Kidney glomerular epithelial cell (primary cell): Measurements from ENCODE around the gene ELF4.

ENCODE experiments used
- DNase-seq: peaks from one replicate; lab custom pipeline; 2025; lab: John Stamatoyannopoulos, UW

The ELF4 gene

GRCh38 chrX:130114141-130114588, 3.9 kb upstream of the ELF4 start:
- no peak for DNase-seq

- DNase-seq: no peak
These were observed 1.2 kb upstream of the ELF4 start for GRCh38 chrX:130111220-130112154.

DNA sequence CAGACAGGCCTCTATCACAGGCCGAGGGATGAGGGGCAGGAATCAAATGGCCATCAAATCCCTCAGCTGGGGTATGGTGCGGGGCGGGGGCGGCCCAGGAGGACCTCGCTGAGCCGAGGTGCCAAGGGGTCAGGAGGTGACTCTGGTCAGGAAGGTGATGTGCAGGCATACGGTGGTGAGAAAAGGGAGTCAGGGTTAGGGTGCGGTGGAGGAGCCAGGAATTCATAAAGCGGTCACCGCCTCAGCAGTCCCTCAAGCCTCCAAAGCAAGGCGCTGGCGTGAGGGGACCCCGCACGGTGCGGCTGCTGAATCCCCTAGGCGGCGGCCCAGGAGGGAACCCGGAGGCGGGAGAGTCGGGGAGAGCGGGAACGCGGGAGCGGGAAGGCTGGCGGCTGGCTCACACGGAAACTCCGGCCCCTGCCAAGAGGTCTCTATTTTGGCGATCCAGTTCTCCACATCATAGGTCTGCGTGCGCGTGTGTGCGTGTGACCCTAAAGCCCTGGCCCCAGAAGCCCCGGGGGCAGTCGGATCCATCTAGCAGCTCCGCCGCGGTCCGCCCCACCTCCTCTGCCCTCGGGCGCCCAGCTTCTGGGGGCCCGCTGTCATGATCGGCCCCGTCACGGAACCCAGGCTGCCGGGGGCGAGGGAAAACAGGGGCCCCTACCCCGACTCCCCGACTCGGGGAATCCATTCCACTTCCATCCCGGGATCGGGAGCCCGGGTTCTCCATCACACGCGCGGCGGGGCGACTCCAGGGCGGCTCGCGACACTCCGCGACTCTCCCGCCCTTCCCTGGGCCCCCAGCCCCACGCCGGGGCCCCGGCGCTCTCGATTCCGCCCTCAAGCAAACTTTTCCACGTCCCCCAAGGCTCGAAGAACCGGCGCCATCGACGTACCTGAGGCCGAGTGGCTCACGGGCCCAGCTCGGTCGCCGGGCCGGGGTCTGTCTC, 593 bp downstream of the ELF4 start:
- DNase-seq: no peak

GRCh38 chrX:130108647-130109428, 1.5 kb downstream of the ELF4 start:
- no peak for DNase-seq

DNA sequence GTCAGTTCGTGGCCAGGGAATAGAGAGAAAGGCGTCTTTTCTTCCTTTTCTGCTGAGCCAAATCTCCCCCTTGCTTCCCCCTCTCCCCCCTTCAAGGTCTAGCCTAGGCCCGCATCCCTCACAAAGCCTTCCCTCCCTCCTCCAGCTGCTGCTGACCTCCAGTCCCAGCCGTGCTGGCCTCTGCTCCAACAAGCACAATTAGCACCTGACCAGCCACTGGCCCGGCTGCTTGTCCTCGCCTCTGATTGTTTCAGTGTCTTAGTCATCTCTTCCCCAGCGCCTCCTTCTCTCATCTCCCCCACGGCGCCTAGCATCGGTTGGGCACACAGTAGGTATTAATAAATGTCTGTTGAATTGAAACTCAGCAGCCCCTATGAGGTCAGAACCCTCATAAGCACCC, 4.2 kb downstream of the ELF4 start:
- no peak for DNase-seq

- DNase-seq: no peak
These were observed 5.1 kb downstream of the ELF4 start for GRCh38 chrX:130105244-130105643.

- no peak for DNase-seq
These were observed 6.7 kb downstream of the ELF4 start for GRCh38 chrX:130103605-130104004.

DNA sequence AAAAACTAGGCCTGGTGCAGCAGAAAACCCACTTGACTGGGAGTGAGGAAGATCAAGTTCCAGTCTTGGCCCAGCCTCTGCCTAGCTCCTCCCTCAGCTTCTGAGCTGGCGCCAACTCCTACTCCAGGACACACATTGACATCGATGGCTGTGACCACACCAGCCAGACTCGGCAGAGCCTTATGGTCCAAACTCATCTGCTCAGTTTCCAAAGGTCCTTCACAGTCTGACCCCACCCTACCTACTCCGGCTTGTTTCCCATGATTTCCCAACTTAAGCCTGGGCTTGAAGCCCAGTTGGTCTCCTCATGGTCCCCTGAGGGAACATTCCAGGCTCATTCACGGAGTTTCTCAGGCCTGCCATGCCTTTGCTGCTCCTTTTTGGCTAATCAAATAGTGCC, 10.1 kb downstream of the ELF4 start:
- no peak for DNase-seq

- no peak for DNase-seq
These were observed 12.1 kb downstream of the ELF4 start for GRCh38 chrX:130098210-130098552.

DNA sequence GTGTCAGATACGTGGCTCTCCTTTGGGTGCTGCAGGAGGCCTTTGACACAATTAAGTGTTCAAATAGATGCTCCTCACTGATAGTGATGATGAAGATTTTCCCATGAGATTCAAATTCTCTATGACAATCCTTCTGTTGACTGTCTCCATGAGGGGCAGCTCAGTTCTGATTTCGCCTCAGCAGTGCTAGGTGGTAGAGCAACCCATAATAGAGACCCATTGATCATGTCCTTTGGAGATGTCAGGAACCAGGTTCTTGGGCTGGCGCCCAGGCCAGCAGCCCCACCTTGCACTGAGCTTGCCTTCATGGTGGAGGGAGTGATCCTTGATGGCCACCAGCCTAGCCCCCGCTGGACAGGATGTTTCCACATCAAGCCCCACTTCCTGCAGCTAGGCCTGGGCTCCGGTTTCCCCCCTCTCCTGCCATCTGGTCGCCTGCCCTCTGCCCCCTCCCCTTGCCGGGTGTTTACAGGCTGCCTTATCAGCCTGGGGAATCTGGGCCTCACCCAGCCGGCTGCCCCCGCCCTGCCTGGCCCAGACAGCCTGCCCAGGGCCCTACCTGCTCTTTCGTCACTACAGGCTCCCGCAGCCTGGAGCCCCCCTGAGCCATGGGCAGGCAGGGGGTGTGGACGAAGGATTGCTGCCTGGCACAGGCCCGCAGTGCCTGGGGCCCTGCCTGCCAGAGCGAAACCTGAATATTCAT, 12.6 kb downstream of the ELF4 start:
- DNase-seq: no peak

GRCh38 chrX:130095249-130096030, 14.9 kb downstream of the ELF4 start:
- DNase-seq: no peak

GRCh38 chrX:130094696-130095095, 15.6 kb downstream of the ELF4 start:
- DNase-seq: no peak

DNA sequence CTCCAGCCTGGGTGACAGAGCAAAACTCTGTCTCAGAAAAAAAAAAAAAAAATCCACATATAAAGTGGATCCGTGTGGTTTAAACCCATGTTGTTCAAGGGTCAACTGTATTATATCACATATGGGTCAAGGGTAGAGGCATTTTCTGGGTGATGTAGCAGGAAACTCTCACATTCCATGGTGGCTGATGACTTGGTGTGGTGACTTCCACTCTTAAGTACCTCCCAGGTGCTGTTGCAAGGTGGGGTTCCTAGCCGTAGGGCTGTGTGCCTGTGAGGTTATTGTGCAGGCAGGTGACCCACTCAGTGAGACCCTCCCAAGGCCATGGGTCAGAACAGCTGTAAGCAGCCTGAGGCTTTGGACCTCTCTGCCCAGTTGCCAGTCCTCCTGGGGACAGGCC, 17.0 kb downstream of the ELF4 start:
- no peak for DNase-seq

DNA sequence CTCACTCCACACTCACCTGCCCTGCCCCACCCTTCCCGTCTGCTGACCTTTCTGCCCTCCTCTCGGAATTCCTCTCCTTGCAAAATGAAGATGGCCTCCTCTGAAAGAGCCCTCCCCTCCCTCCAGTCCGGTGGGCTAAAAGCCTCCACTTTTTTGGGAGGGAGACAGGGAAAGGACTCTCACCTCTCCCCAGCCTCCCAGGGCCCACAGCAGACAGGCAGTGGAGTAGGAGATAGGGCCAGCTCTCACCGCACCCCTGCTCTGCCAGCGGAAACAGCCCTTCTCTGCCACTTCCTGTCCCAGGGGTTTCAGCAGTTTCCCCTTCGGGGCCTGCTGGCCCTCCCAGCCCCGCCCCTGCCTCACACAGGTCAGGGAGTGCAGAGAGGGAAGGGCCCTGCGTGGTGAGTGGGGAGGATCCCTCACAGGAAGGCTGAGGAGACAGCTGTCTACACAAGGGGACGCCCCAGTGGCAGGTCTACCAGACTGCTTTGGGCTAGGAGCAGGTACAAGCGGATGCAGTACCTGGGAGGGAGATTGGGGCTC, 18.2 kb downstream of the ELF4 start:
- no peak for DNase-seq

- no peak for DNase-seq
These were observed 19.9 kb downstream of the ELF4 start for GRCh38 chrX:130090364-130090763.

- DNase-seq: no peak
These were observed 23.7 kb downstream of the ELF4 start for GRCh38 chrX:130086447-130087206.

- DNase-seq: no peak
These were observed 24.5 kb downstream of the ELF4 start for GRCh38 chrX:130085551-130086446.

DNA sequence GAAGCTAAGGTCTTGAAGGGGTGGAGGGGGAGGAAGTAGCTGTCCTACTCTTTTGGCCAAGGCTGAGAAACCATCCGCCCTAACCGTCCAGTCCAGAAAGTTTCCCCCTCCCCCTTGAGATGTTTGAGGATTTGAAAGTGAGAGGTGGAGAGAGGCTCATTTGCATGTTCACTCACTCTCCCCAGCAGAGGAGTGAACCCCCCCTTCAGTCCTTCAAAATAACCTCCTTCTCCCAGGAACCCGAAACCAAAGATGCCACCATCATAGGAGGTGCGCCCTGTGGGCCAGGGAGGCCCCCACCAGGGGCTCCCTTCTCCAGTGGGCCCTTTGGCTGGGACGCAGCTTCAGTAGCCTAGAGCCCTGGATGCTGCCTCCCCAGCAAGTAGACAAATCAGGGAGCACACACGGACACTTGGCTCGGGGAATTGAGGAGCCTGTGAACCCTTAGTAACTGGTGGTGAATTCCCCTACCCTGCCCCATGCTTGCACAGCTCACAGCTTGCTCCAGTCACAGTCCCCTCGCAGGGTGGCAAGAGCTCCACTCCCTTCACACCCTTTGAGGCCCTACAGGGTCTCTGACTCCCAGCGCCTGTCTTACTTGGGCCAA, 25.6 kb downstream of the ELF4 start:
- DNase-seq: no peak
